ENCODE data around the gene CRTAP. TPM values are rescaled to one million over a fixed set of nuclear protein-coding genes. Genes with fewer than 3 reads are reported as not detected.

The CRTAP gene
- total RNA-seq, 1 experiment from 2014 or later = 104 TPM

GRCh38 chr3:33093847-33094246 is 20.0 kb upstream of the CRTAP start:
- intact Hi-C loops (cut with micrococcal nuclease) = no loop called here
- CTCF ChIA-PET = interaction anchor here (1.3 to 1.5 kb wide), 2 partner anchors 279 to 693 kb away, joined by 3 to 4 read pairs; no protein-coding TSS in a partner anchor
- ATAC-seq = no peak

More at GRCh38 chr3:33093847-33094246, 20.0 kb upstream of the CRTAP start:
- Histone ChIP-seq H2AFZ (ENCODE audit: low read depth, low read length, poor library complexity, severe bottlenecking) (no peak overlapping the region), H3K36me3 (ENCODE audit: control insufficient read depth in 1 of 2, insufficient read depth in 2 of 2, low read length in 2 of 2) (peaks cover 0 to 8% of the 10 kb centered on the region in 2 experiments; a peak in 1 of 4 replicates), H3K79me2 (ENCODE audit: insufficient read depth, low read length) (peaks cover 27% of the 10 kb centered on the region), H3K4me1 (ENCODE audit: control insufficient read depth in 1 of 2, insufficient read depth in 2 of 2, low read length in 2 of 2) (peaks cover 12 to 21% of the 10 kb centered on the region in 2 experiments), H3K9ac (ENCODE audit: low read length) (no peak overlapping the region), H3K27me3 (ENCODE audit: insufficient read depth, low read length) (no peaks in the 10 kb centered on the region), H3K9me3 (ENCODE audit: control insufficient read depth in 1 of 2, insufficient read depth in 1 of 2, low read depth in 1 of 2, low read length in 2 of 2) (no peaks in the 10 kb centered on the region), H3K9me2 (ENCODE audit: insufficient read depth) (no peaks in the 10 kb centered on the region), H4K20me1 (ENCODE audit: insufficient read depth) (no peaks in the 10 kb centered on the region), H3K4me3 (replicated peaks in 1 of 2; ENCODE audit: low read depth in 1 of 2, low read length in 2 of 2) (no peak overlapping the region), H3K27ac (ENCODE audit: low read depth, low read length) (no peak overlapping the region), H3K4me2 (ENCODE audit: low read length) (no peak overlapping the region)
- no peak for DNase-seq (ENCODE audit: low read depth, low spot score)
- no TSS peak for BruUV-seq (replicated peaks)
- ChIA-PET RAD21 (ENCODE audit: low non-redundant PET in 1 of 2, low total read pairs in 2 of 2, uncharacterized antibody in 2 of 2, unreplicated experiment in 2 of 2) (interaction anchor here in 1 of 2 experiments (0.5 kb wide), 1 partner anchor 373 kb away, joined by 4 read pairs; no protein-coding TSS in a partner anchor), POLR2A (no interaction called here)
- TF ChIP-seq, protein P1, sequence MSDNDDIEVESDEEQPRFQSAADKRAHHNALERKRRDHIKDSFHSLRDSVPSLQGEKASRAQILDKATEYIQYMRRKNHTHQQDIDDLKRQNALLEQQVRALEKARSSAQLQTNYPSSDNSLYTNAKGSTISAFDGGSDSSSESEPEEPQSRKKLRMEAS (IDR thresholded peaks at IDR 0.05) = no peak
- TF ChIP-seq RAD21 (IDR thresholded peaks at IDR 0.05; ENCODE audit: low read depth) = no peak
- no peak for TF ChIP-seq ZFX (IDR thresholded peaks at IDR 0.05)
- no peak for TF ChIP-seq ZNF274 (IDR thresholded peaks at IDR 0.05; ENCODE audit: low read depth, low read length)
- no peak for TF ChIP-seq EZH2phosphoT487 (IDR thresholded peaks at IDR 0.05; ENCODE audit: borderline replicate concordance)
- TF ChIP-seq, protein P2, sequence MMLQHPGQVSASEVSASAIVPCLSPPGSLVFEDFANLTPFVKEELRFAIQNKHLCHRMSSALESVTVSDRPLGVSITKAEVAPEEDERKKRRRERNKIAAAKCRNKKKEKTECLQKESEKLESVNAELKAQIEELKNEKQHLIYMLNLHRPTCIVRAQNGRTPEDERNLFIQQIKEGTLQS (IDR thresholded peaks at IDR 0.05) = no peak
- TF ChIP-seq SRF (IDR thresholded peaks at IDR 0.05; ENCODE audit: low read depth) = no peak
- TF ChIP-seq EZH2 (IDR thresholded peaks at IDR 0.05) = no peak
- TF ChIP-seq ELF1 (IDR thresholded peaks at IDR 0.05; ENCODE audit: borderline replicate concordance, low read depth) = no peak
- no peak for TF ChIP-seq FOSL1 (IDR thresholded peaks at IDR 0.05; ENCODE audit: low read depth)
- no peak for TF ChIP-seq CTCF (IDR thresholded peaks at IDR 0.05 in 2 of 3, conservative IDR thresholded peaks at IDR 0.05 in 1 of 3; ENCODE audit: borderline replicate concordance in 1 of 3, insufficient read depth in 1 of 3, low read depth in 2 of 3, low read length in 2 of 3)
- TF ChIP-seq, protein P3, sequence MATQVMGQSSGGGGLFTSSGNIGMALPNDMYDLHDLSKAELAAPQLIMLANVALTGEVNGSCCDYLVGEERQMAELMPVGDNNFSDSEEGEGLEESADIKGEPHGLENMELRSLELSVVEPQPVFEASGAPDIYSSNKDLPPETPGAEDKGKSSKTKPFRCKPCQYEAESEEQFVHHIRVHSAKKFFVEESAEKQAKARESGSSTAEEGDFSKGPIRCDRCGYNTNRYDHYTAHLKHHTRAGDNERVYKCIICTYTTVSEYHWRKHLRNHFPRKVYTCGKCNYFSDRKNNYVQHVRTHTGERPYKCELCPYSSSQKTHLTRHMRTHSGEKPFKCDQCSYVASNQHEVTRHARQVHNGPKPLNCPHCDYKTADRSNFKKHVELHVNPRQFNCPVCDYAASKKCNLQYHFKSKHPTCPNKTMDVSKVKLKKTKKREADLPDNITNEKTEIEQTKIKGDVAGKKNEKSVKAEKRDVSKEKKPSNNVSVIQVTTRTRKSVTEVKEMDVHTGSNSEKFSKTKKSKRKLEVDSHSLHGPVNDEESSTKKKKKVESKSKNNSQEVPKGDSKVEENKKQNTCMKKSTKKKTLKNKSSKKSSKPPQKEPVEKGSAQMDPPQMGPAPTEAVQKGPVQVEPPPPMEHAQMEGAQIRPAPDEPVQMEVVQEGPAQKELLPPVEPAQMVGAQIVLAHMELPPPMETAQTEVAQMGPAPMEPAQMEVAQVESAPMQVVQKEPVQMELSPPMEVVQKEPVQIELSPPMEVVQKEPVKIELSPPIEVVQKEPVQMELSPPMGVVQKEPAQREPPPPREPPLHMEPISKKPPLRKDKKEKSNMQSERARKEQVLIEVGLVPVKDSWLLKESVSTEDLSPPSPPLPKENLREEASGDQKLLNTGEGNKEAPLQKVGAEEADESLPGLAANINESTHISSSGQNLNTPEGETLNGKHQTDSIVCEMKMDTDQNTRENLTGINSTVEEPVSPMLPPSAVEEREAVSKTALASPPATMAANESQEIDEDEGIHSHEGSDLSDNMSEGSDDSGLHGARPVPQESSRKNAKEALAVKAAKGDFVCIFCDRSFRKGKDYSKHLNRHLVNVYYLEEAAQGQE (IDR thresholded peaks at IDR 0.05; ENCODE audit: low read depth) = no peak
- TF ChIP-seq SIN3A (IDR thresholded peaks at IDR 0.05; ENCODE audit: low read depth) = no peak
- no peak for TF ChIP-seq POLR2A (IDR thresholded peaks at IDR 0.05; ENCODE audit: borderline replicate concordance, extremely low read depth, insufficient read depth, insufficient read length)
- no peak for TF ChIP-seq CBX3 (IDR thresholded peaks at IDR 0.05; ENCODE audit: low read depth)
- TF ChIP-seq EGR1 (IDR thresholded peaks at IDR 0.05; ENCODE audit: low read depth) = no peak
- TF ChIP-seq SP1 (IDR thresholded peaks at IDR 0.05; ENCODE audit: low read depth) = no peak
- no peak for TF ChIP-seq JUND (IDR thresholded peaks at IDR 0.05)
- TF ChIP-seq ZBTB33 (IDR thresholded peaks at IDR 0.05; ENCODE audit: extremely low read depth, insufficient replicate concordance, low read length) = no peak
- no peak for TF ChIP-seq YY1 (IDR thresholded peaks at IDR 0.05; ENCODE audit: extremely low read depth, insufficient replicate concordance, low read depth, low read length)
